Activated CD4-positive, alpha-beta memory T cell treated with anti-CD3 and anti-CD28 coated beads, Interleukin-2, amount 10 ng/mL, durations not matched to agents 7 days and 5 days (primary cell): ENCODE measurements around the gene PCLAF. TPM values are rescaled to one million over a fixed set of nuclear protein-coding genes. Genes with fewer than 3 reads are reported as not detected.
"Not testable (repeated sequence)": the region's sequence is repeated elsewhere in the genome, so short reads cannot be mapped to it uniquely, and the experiment has no call there.

Experiments
- CTCF ChIA-PET: fragments of 350-600 bp; sonication (Branson Sonifier 250); formaldehyde crosslinking; loops from one replicate; lab custom pipeline; 2021; ENCODE audit warnings: antibody characterized with exemption, inconsistent platforms; lab: Charles Lee
- POLR2A ChIA-PET: fragments of 350-600 bp; sonication (Branson Sonifier 250); formaldehyde crosslinking; loops from one replicate; lab custom pipeline; 2021; ENCODE audit warnings: antibody characterized with exemption; lab: Charles Lee
- DNase-seq: peaks from one replicate; pipeline ENCODE4 v3.0.0-alpha.2; 2020
- H3K27ac Mint-ChIP-seq: one replicate; pipeline ENCODE4 v1.8.0; 2021; ENCODE audit warnings: mild to moderate bottlenecking, mixed read lengths
- H3K27me3 Mint-ChIP-seq: one replicate; pipeline ENCODE4 v1.8.0; 2021; ENCODE audit warnings: mixed read lengths
- H3K36me3 Mint-ChIP-seq: one replicate; pipeline ENCODE4 v1.8.0; 2021; ENCODE audit warnings: low read depth, mixed read lengths
- H3K4me1 Mint-ChIP-seq: one replicate; pipeline ENCODE4 v1.8.0; 2021; ENCODE audit warnings: mixed read lengths
- H3K4me3 Mint-ChIP-seq: one replicate; pipeline ENCODE4 v1.8.0; 2021; ENCODE audit warnings: mild to moderate bottlenecking, mixed read lengths
- H3K9me3 Mint-ChIP-seq: one replicate; pipeline ENCODE4 v1.8.0; 2021; ENCODE audit warnings: mixed read lengths
- total RNA-seq, 2 experiments: library from RNA; stranded (reverse); gene quantifications; one replicate each; pipeline ENCODE4 v1.2.3, GENCODE V29; 2021

PCLAF gene
- total RNA-seq, 2 experiments from 2014 or later = 110 TPM

GRCh38 chr15:64340355-64340754 is 40.9 kb downstream of the PCLAF start:
- no peaks in the 10 kb centered on the region for H3K9me3 Mint-ChIP-seq
- H3K27ac Mint-ChIP-seq = no peak overlapping the region
- H3K36me3 Mint-ChIP-seq = peaks cover 26% of the 10 kb centered on the region
- H3K4me3 Mint-ChIP-seq = no peak overlapping the region
- POLR2A ChIA-PET = no interaction called here
- H3K27me3 Mint-ChIP-seq = no peaks in the 10 kb centered on the region
- DNase-seq = no peak
- CTCF ChIA-PET = no interaction called here
- peaks cover 24% of the 10 kb centered on the region for H3K4me1 Mint-ChIP-seq

DNA sequence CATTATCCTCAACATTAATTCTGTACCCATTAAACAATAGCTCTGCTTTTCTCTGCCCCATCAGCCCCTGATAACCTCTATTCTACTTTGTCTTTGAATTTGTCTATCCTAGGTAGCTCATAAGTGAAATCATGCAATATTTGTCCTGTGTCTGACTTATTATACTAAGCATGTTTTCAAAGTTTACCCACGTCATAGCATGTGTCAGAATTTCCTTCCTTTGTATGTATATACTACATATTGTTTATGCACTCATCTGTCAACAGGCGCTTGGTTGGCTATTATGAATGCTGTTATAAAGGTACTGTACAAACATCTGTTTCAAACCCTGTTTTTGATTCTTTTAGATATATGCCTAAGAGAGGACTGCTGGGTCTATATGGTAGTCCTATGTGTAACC is 43.5 kb downstream of the PCLAF start:
- Mint-ChIP-seq H3K36me3 (peaks cover 34% of the 10 kb centered on the region), H3K4me3 (no peak overlapping the region), H3K27me3 (no peaks in the 10 kb centered on the region), H3K9me3 (no peaks in the 10 kb centered on the region), H3K4me1 (peaks cover 30% of the 10 kb centered on the region), H3K27ac (no peak overlapping the region)
- no peak for DNase-seq
- ChIA-PET POLR2A (interaction anchor here (0.9 to 1.8 kb wide), 2 partner anchors 21 to 170 kb away, joined by 3 to 4 read pairs; no protein-coding TSS in a partner anchor), CTCF (interaction anchor here (1.7 kb wide), 1 partner anchor 14 kb away, joined by 5 read pairs; no protein-coding TSS in a partner anchor)

- Mint-ChIP-seq H3K4me3 (no peak overlapping the region), H3K36me3 (peaks cover 18% of the 10 kb centered on the region), H3K27me3 (no peaks in the 10 kb centered on the region), H3K9me3 (no peaks in the 10 kb centered on the region), H3K4me1 (peaks cover 30% of the 10 kb centered on the region), H3K27ac (peak overlapping the region; percentile 55)
- POLR2A ChIA-PET = interaction anchor here (1.1 to 2.5 kb wide), 2 partner anchors 14 to 46 kb away, joined by 3 to 7 read pairs; no protein-coding TSS in a partner anchor
- DNase-seq = peak; percentile 39
- CTCF ChIA-PET = interaction anchor here (1.1 to 1.6 kb wide), 3 partner anchors 11 to 394 kb away, joined by 3 read pairs; no protein-coding TSS in a partner anchor
Measured at GRCh38 chr15:64333986-64334929, 47.0 kb downstream of the PCLAF start.

DNA sequence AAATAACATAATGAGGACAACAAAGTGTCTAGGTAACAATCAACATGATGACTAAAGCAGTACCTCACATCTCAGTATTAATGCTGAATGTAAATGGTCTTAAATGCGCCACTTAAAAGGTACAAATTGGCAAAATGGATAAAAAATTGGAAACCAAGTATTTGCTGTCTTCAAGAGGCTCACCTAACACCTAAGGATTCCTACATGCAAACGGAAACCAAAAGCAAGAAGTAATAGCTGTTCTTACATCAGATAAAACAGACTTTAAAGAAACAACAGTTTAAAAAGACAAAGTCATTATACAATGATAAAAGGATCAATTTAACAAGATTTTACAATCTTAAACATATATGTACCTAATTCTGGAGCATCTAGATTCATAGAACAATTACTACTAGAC is 47.7 kb downstream of the PCLAF start:
- POLR2A ChIA-PET = interaction anchor here (2.5 kb wide), 1 partner anchor 47 kb away, joined by 7 read pairs; no protein-coding TSS in a partner anchor
- H3K27me3 Mint-ChIP-seq = no peaks in the 10 kb centered on the region
- peaks cover 14% of the 10 kb centered on the region for H3K36me3 Mint-ChIP-seq
- no peak for DNase-seq
- H3K4me3 Mint-ChIP-seq = no peak overlapping the region
- peak overlapping the region; percentile 55 for H3K27ac Mint-ChIP-seq
- peaks cover 30% of the 10 kb centered on the region for H3K4me1 Mint-ChIP-seq
- CTCF ChIA-PET = interaction anchor here (0.6 to 1.6 kb wide), 2 partner anchors 48 to 315 kb away, joined by 3 read pairs; no protein-coding TSS in a partner anchor
- H3K9me3 Mint-ChIP-seq = no peaks in the 10 kb centered on the region

- H3K4me3 Mint-ChIP-seq, H3K27me3 Mint-ChIP-seq, CTCF ChIA-PET, H3K27ac Mint-ChIP-seq, H3K9me3 Mint-ChIP-seq, POLR2A ChIA-PET, DNase-seq: not testable (repeated sequence)
- Mint-ChIP-seq H3K4me1 (peaks cover 26% of the 10 kb centered on the region), H3K36me3 (peaks cover 11% of the 10 kb centered on the region)
Measured at GRCh38 chr15:64331668-64332067, 49.6 kb downstream of the PCLAF start.

GRCh38 chr15:64326975-64327374 is 54.3 kb downstream of the PCLAF start:
- H3K4me1 Mint-ChIP-seq, H3K4me3 Mint-ChIP-seq, CTCF ChIA-PET, DNase-seq, H3K27me3 Mint-ChIP-seq, H3K36me3 Mint-ChIP-seq, POLR2A ChIA-PET, H3K27ac Mint-ChIP-seq, H3K9me3 Mint-ChIP-seq: not testable (repeated sequence)

DNA sequence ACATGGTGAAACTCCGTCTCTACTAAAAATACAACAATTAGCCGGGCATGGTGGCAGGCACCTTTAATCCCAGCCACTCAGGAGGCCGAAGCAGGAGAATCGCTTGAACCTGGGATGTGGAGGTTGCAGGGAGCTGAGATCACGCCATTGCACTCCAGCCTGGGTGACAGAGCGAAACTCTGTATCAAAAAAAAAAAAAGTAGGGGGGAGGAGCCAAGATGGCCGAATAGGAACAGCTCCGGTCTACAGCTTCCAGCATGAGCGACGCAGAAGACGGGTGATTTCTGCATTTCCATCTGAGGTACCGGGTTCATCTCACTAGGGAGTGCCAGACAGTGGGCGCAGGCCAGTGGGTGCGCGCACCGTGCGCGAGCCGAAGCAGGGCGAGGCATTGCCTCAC is 54.8 kb downstream of the PCLAF start:
- POLR2A ChIA-PET, CTCF ChIA-PET, H3K36me3 Mint-ChIP-seq, H3K4me1 Mint-ChIP-seq, H3K27me3 Mint-ChIP-seq, H3K4me3 Mint-ChIP-seq, H3K27ac Mint-ChIP-seq, H3K9me3 Mint-ChIP-seq, DNase-seq: not testable (repeated sequence)

GRCh38 chr15:64324165-64324877 is 56.9 kb downstream of the PCLAF start:
- no peak overlapping the region for H3K27ac Mint-ChIP-seq
- no peaks in the 10 kb centered on the region for H3K36me3 Mint-ChIP-seq
- no peaks in the 10 kb centered on the region for H3K27me3 Mint-ChIP-seq
- CTCF ChIA-PET = no interaction called here
- no peak for DNase-seq
- no peak overlapping the region for H3K4me3 Mint-ChIP-seq
- H3K4me1 Mint-ChIP-seq = no peaks in the 10 kb centered on the region
- no peaks in the 10 kb centered on the region for H3K9me3 Mint-ChIP-seq
- POLR2A ChIA-PET = no interaction called here

GRCh38 chr15:64315216-64315615 is 66.0 kb downstream of the PCLAF start:
- H3K27me3 Mint-ChIP-seq = no peaks in the 10 kb centered on the region
- POLR2A ChIA-PET = no interaction called here
- peaks cover 3% of the 10 kb centered on the region for H3K4me1 Mint-ChIP-seq
- no peak overlapping the region for H3K27ac Mint-ChIP-seq
- peaks cover 9% of the 10 kb centered on the region for H3K36me3 Mint-ChIP-seq
- no peak for DNase-seq
- no peaks in the 10 kb centered on the region for H3K9me3 Mint-ChIP-seq
- no peak overlapping the region for H3K4me3 Mint-ChIP-seq
- CTCF ChIA-PET = no interaction called here

DNA sequence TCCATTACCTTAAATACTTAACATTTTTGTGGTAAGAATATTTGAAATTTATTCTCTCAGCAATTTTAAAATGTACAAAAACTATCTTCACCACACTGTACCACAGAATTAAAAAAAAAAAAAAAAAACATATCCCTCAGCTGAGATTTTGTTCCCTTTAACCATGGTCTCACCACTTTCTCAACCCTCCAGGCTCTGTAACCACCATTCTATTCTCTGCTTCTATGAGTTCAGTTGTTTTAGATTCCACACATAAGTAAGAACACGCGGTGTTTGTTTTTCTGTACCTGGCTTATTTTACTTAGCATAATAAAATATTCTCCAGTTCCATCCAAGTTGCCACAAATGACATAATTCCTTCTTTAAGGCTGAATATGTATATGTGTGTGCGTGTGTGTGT is 66.8 kb downstream of the PCLAF start:
- Mint-ChIP-seq H3K36me3 (peaks cover 12% of the 10 kb centered on the region), H3K27ac (no peak overlapping the region), H3K4me1 (peaks cover 3% of the 10 kb centered on the region), H3K27me3 (no peaks in the 10 kb centered on the region), H3K4me3 (no peak overlapping the region), H3K9me3 (no peaks in the 10 kb centered on the region)
- POLR2A ChIA-PET = interaction anchor here (0.6 kb wide), 1 partner anchor 14 kb away, joined by 3 read pairs; no protein-coding TSS in a partner anchor
- CTCF ChIA-PET = no interaction called here
- no peak for DNase-seq

Other genes starting within 250 kb of the PCLAF start
- under 1 TPM; 0.55 to 0.68 TPM for gene SNX22, start 229.7 kb downstream of the PCLAF start, total RNA-seq
- gene PPIB, start 218.4 kb downstream of the PCLAF start, total RNA-seq = 100 to 1,000 TPM; 392 to 410 TPM
- gene CSNK1G1, start 25.3 kb downstream of the PCLAF start, total RNA-seq = 10 to 100 TPM; 27.9 to 28.2 TPM
- 10 to 100 TPM; 28.9 to 30.3 TPM for gene TRIP4, start 6.4 kb upstream of the PCLAF start, total RNA-seq
- gene ZNF609, start 79.1 kb upstream of the PCLAF start, total RNA-seq = 10 to 100 TPM; 30.0 to 34.1 TPM